K562 (cell line): ENCODE results near the gene EVI5. TPM values are rescaled to one million over a fixed set of nuclear protein-coding genes. Genes with fewer than 3 reads are reported as not detected.

Source experiments
- BRF2 ChIP-seq: IDR thresholded peaks from 3 replicates; pipeline ENCODE4 v1.6.1; 2011; ENCODE audit warnings: borderline replicate concordance, mild to moderate bottlenecking; ENCODE audit not compliant: insufficient read length, insufficient read depth
- CEBPZ ChIP-seq: fragments of 150-350 bp; IDR thresholded peaks from 2 replicates; pipeline ENCODE4 v1.6.1; 2014; ENCODE audit warnings: low read depth, mild to moderate bottlenecking, low read length, borderline replicate concordance
- MIER1 ChIP-seq: fragments of 450-650 bp; IDR thresholded peaks from 2 replicates; pipeline ENCODE4 v1.6.1; 2016; ENCODE audit warnings: antibody characterized with exemption, mild to moderate bottlenecking, low read depth
- NBN ChIP-seq: fragments of 450-650 bp; IDR thresholded peaks from 2 replicates; pipeline ENCODE4 v1.6.1; 2016; ENCODE audit warnings: low read depth, mild to moderate bottlenecking
- NKRF ChIP-seq: fragments of 450-650 bp; IDR thresholded peaks from 2 replicates; pipeline ENCODE4 v1.6.1; 2016; ENCODE audit warnings: borderline replicate concordance
- POLR2A ChIP-seq: fragments of 450-650 bp; conservative IDR thresholded peaks from 2 replicates; pipeline ENCODE4 v1.6.1; 2016
- PREB ChIP-seq: sonication (generic); formaldehyde crosslinking; IDR thresholded peaks from 2 replicates; pipeline ENCODE4 v1.8.1; 2023; ENCODE audit warnings: mild to moderate bottlenecking, missing genetic modification reagents
- RFX7 ChIP-seq: fragments of 250-450 bp; sonication (Bioruptor Pico); IDR thresholded peaks from 2 replicates; pipeline ENCODE4 v1.5.1; 2021; ENCODE audit warnings: mild to moderate bottlenecking
- RREB1 ChIP-seq: fragments of 250-450 bp; sonication (Bioruptor Pico); IDR thresholded peaks from 2 replicates; pipeline ENCODE4 v1.4.0; 2020
- TGIF2 ChIP-seq: sonication (generic); formaldehyde crosslinking; IDR thresholded peaks from 2 replicates; pipeline ENCODE4 v1.8.1; 2022; ENCODE audit warnings: mild to moderate bottlenecking, missing genetic modification reagents, moderate library complexity
- ZFX ChIP-seq: sonication (generic); formaldehyde crosslinking; IDR thresholded peaks from 2 replicates; pipeline ENCODE4 v1.8.0; 2022; ENCODE audit warnings: mild to moderate bottlenecking, missing genetic modification reagents, moderate library complexity
- ZNF121 ChIP-seq: sonication (generic); formaldehyde crosslinking; conservative IDR thresholded peaks from 2 replicates; pipeline ENCODE4 v1.8.0; 2022; ENCODE audit warnings: missing genetic modification reagents
- ZNF280A ChIP-seq: fragments of 450-650 bp; IDR thresholded peaks from 2 replicates; pipeline ENCODE4 v1.6.1; 2018; ENCODE audit warnings: mild to moderate bottlenecking, low read depth; ENCODE audit not compliant: partially characterized antibody
- polyA plus RNA-seq, 8 experiments: library from polyadenylated mRNA; depleted of rRNA in 4 of 8; stranded (reverse) in 5 of 8; unstranded in 3 of 8; fragments of >200 nt; fragmentation: Nextera tagmentation in 2 of 8; fragmentation: Illumina TruSeq in 1 of 8; extraction: Ambion mirVana in 2 of 8; extraction: Trizol in 1 of 8; gene quantifications; 2 replicates each; pipeline versions ENCODE4 v1.2.1 to v1.2.3, GENCODE V29; 2011 to 2014; ENCODE audit warnings: inconsistent platforms in 1 of 8, missing spikeins in 1 of 8
- total RNA-seq, 7 experiments: library from RNA; depleted of rRNA in 6 of 7; stranded (reverse); fragments of >200 nt in 6 of 7; fragmentation: Illumina TruSeq in 2 of 7; extraction: Trizol in 2 of 7; gene quantifications; 2 replicates each; pipeline versions ENCODE4 v1.2.1 to v1.2.3, GENCODE V29; 2011 to 2021; ENCODE audit warnings: low replicate concordance in 1 of 7

EVI5 gene
- total and polyA plus RNA-seq, 9 of the 15 experiments (the other 6 are each of a cell fraction or from before 2014, with no cell fraction given) = 1.7 to 50.1 (median 13.7) TPM

- no peak for TF ChIP-seq NKRF
- TF ChIP-seq TGIF2 = no peak
- TF ChIP-seq NBN = peak; percentile 96
- TF ChIP-seq PREB (CRISPR knock-in tag) = no peak
- no peak for TF ChIP-seq ZFX (CRISPR knock-in tag)
- no peak for TF ChIP-seq ZNF121 (CRISPR knock-in tag)
- TF ChIP-seq RFX7 (CRISPR knock-in tag) = no peak
- TF ChIP-seq MIER1 = no peak
- no peak for TF ChIP-seq CEBPZ
- no peak for TF ChIP-seq BRF2
- TF ChIP-seq RREB1 (CRISPR knock-in tag) = no peak
- TF ChIP-seq POLR2A = no peak
- no peak for TF ChIP-seq ZNF280A
Observed at GRCh38 chr1:92544756-92545165, 240.1 kb downstream of the EVI5 start (continued).
